Suprapubic skin (tissue), 4 donors: ENCODE data around the gene MCTP1. TPM values are rescaled to one million over a fixed set of nuclear protein-coding genes. Genes with fewer than 3 reads are reported as not detected.

Experiments used
- DNase-seq, 2 donors: peaks; one replicate each; pipeline ENCODE4 v3.0.0-alpha.2; 2019; ENCODE audit warnings: low spot score in 2 of 2
- H3K27ac ChIP-seq: fragments of 200-600 bp; sonication (generic); one replicate; pipeline ENCODE4 v1.5.1; 2019
- H3K27me3 ChIP-seq: fragments of 200-600 bp; sonication (generic); one replicate; pipeline ENCODE4 v1.5.1; 2019
- H3K36me3 ChIP-seq: fragments of 200-600 bp; sonication (generic); one replicate; pipeline ENCODE4 v1.5.1; 2019
- H3K4me1 ChIP-seq: fragments of 200-600 bp; sonication (generic); one replicate; pipeline ENCODE4 v1.5.1; 2019
- H3K4me3 ChIP-seq: fragments of 200-600 bp; sonication (generic); one replicate; pipeline ENCODE4 v1.5.1; 2019; ENCODE audit warnings: mild to moderate bottlenecking
- H3K9me3 ChIP-seq: fragments of 200-600 bp; sonication (generic); one replicate; pipeline ENCODE4 v1.5.1; 2019
- CTCF ChIP-seq, 2 donors: fragments of 200-600 bp in 1 of 2; fragments of 450-650 bp in 1 of 2; sonication (generic) in 1 of 2; IDR thresholded peaks; one replicate each; pipeline ENCODE4 v1.5.1; 2016 to 2019; ENCODE audit warnings: antibody characterized with exemption in 2 of 2, mild to moderate bottlenecking in 1 of 2, moderate library complexity in 1 of 2
- EP300 ChIP-seq: sonication (generic); formaldehyde crosslinking; IDR thresholded peaks from one replicate; pipeline ENCODE4 v1.6.1; 2017; ENCODE audit warnings: antibody characterized with exemption
- POLR2A ChIP-seq, 2 donors: fragments of 450-650 bp; IDR thresholded peaks; one replicate each; pipeline ENCODE4 v1.6.1; 2017; ENCODE audit warnings: antibody characterized with exemption in 2 of 2, mild to moderate bottlenecking in 2 of 2, moderate library complexity in 2 of 2
- POLR2AphosphoS5 ChIP-seq, 3 donors: sonication (generic); formaldehyde crosslinking; IDR thresholded peaks; one replicate each; pipeline ENCODE4 v1.6.1; 2017; ENCODE audit warnings: antibody characterized with exemption in 3 of 3
- WGBS: methylation state at CpG from one replicate; pipeline ENCODE4 v1.1.5; 2018; 5-methylcytosine and 5-hydroxymethylcytosine counted together
- total RNA-seq, 4 donors: library from RNA; depleted of rRNA; stranded (reverse); fragments of >200 nt; gene quantifications; one replicate each; pipeline ENCODE4 v1.1.0, GENCODE V29; 2016

The MCTP1 gene
- total RNA-seq, 4 donors from 2014 or later: 5.0 to 19.1 (median 10.6) TPM

GRCh38 chr5:95283761-95284571 is 928 bp downstream of the MCTP1 start:
- whole genome bisulfite sequencing: 2% methylated on average over 24 of the region's 89 CpGs
- H3K4me3 ChIP-seq: peak overlapping the region; percentile 67
- no peaks in the 10 kb centered on the region for H3K9me3 ChIP-seq
- no peaks in the 10 kb centered on the region for H3K36me3 ChIP-seq
- H3K27me3 ChIP-seq: peaks cover 69% of the 10 kb centered on the region
- no peak overlapping the region for H3K27ac ChIP-seq
- no peak for DNase-seq
- H3K4me1 ChIP-seq: peaks cover 25% of the 10 kb centered on the region
- TF ChIP-seq CTCF (IDR thresholded peaks at IDR 0.05) (peak in 1 of 2 donors; percentile 14), POLR2A (IDR thresholded peaks at IDR 0.05) (no peak)

DNA sequence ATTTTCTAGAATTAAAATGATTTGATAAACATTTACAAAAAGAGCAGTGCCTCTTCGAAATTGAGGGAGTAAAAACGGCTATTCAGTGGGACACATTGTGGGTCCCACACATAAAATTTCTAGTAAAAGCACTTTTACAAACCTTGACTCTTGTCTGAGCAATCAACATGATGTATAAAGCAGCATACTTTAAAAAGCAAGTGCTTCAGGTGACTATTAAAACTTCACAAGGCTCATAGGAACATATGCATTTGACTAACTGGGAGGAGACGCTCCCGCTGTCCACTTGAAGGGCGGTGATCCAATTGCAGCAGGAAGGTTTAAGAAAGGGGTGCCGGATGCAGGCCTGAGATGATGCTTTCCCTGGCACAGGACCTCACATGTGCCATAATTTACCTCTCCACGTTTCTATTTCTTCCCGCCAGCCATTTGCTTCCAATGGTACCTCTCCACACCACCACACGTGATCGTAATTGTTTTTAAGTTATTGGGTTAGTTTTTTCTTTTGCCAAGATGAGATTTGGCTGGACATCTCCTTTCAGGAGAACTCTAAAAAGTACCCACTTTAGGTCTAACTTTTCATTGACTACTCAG is 1.8 kb downstream of the MCTP1 start:
- Histone ChIP-seq H3K36me3 (no peaks in the 10 kb centered on the region), H3K4me1 (peaks cover 25% of the 10 kb centered on the region), H3K27ac (no peak overlapping the region), H3K4me3 (peak overlapping the region; percentile 67), H3K9me3 (no peaks in the 10 kb centered on the region), H3K27me3 (peaks cover 63% of the 10 kb centered on the region)
- WGBS: 35% methylated on average over 10 of the region's 10 CpGs
- no peak for DNase-seq
- TF ChIP-seq POLR2AphosphoS5 (IDR thresholded peaks at IDR 0.05): no peak
- no peak for TF ChIP-seq POLR2A (IDR thresholded peaks at IDR 0.05)
- no peak for TF ChIP-seq EP300
- TF ChIP-seq CTCF (IDR thresholded peaks at IDR 0.05): no peak

DNA sequence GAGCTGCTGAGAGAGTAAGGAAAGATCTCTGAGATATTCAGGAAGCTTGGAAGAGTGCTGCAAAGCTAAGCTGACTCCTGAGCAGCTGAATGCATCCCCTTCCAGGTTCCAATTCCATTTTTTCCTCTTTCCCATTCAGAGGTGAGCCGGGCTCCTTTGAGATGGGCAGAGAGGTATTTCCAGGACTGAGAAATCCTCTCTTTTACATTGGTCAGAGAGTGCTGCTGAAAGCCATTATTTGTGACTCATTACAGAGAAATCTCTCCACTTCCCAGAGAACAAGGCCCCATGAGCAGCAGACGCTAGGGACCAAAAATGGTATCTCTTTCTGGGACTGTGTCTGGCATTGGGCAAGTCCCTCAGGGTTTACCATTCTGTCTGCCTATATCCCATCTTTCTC is 3.7 kb downstream of the MCTP1 start:
- H3K4me1 ChIP-seq: peaks cover 25% of the 10 kb centered on the region
- peaks cover 54% of the 10 kb centered on the region for H3K27me3 ChIP-seq
- TF ChIP-seq POLR2A (IDR thresholded peaks at IDR 0.05) (no peak), CTCF (IDR thresholded peaks at IDR 0.05) (no peak), EP300 (no peak)
- no peak overlapping the region for H3K27ac ChIP-seq
- no peak for DNase-seq
- 76% methylated on average over 2 of the region's 2 CpGs for WGBS
- no peaks in the 10 kb centered on the region for H3K36me3 ChIP-seq
- H3K9me3 ChIP-seq: no peaks in the 10 kb centered on the region
- H3K4me3 ChIP-seq: no peak overlapping the region

- Histone ChIP-seq H3K27me3 (peaks cover 49% of the 10 kb centered on the region), H3K4me1 (peaks cover 24% of the 10 kb centered on the region), H3K4me3 (no peak overlapping the region), H3K27ac (no peak overlapping the region), H3K9me3 (no peaks in the 10 kb centered on the region), H3K36me3 (no peaks in the 10 kb centered on the region)
- no peak for DNase-seq
- no peak for TF ChIP-seq POLR2AphosphoS5 (IDR thresholded peaks at IDR 0.05)
- no peak for TF ChIP-seq EP300
- no peak for TF ChIP-seq CTCF (IDR thresholded peaks at IDR 0.05)
- TF ChIP-seq POLR2A (IDR thresholded peaks at IDR 0.05): no peak
- WGBS: 58% methylated on average over 8 of the region's 8 CpGs
These were observed 4.3 kb downstream of the MCTP1 start for GRCh38 chr5:95280401-95281095.

GRCh38 chr5:95274011-95274410 is 10.9 kb downstream of the MCTP1 start:
- Histone ChIP-seq H3K27ac (no peak overlapping the region), H3K4me3 (no peak overlapping the region), H3K27me3 (no peaks in the 10 kb centered on the region), H3K4me1 (no peaks in the 10 kb centered on the region), H3K36me3 (no peaks in the 10 kb centered on the region), H3K9me3 (no peaks in the 10 kb centered on the region)
- 71% methylated on average over 5 of the region's 5 CpGs for WGBS
- TF ChIP-seq EP300: no peak
- TF ChIP-seq POLR2A (IDR thresholded peaks at IDR 0.05): no peak
- TF ChIP-seq CTCF (IDR thresholded peaks at IDR 0.05): no peak
- no peak for TF ChIP-seq POLR2AphosphoS5 (IDR thresholded peaks at IDR 0.05)
- DNase-seq: no peak
